HepG2 (cell line): Measurements from ENCODE around the gene VDAC2. TPM values are rescaled to one million over a fixed set of nuclear protein-coding genes. Genes with fewer than 3 reads are reported as not detected.
A peak's percentile ranks its signal among the peaks of the same experiment; 100 is the strongest.

Experiments
- CTCF ChIP-seq: sonication (generic); formaldehyde crosslinking; IDR thresholded peaks from 2 replicates; pipeline ENCODE4 v1.5.0; 2020; ENCODE audit warnings: mild to moderate bottlenecking, missing genetic modification reagents, moderate library complexity
- ETV5 ChIP-seq: IDR thresholded peaks from 2 replicates; pipeline ENCODE4 v1.6.1; 2018; ENCODE audit warnings: missing biosample characterization, missing genetic modification reagents, inconsistent platforms, borderline replicate concordance
- GABPA ChIP-seq, 2 experiments: IDR thresholded peaks; 2 replicates each; pipeline ENCODE4 v1.6.1; 2011 to 2016; ENCODE audit warnings: low read depth in 2 of 2, low read length in 1 of 2, missing biosample characterization in 1 of 2, missing genetic modification characterization in 1 of 2
- GATA4 ChIP-seq: sonication (generic); IDR thresholded peaks from 2 replicates; pipeline ENCODE4 v1.6.1; 2016; ENCODE audit warnings: antibody characterized with exemption, low read depth, borderline replicate concordance
- GATAD2A ChIP-seq: IDR thresholded peaks from 2 replicates; pipeline ENCODE4 v1.6.1; 2016
- HCFC1 ChIP-seq: fragments of 150-350 bp; IDR thresholded peaks from 2 replicates; pipeline ENCODE4 v1.6.1; 2014; ENCODE audit warnings: low read depth, low read length
- HNF1B ChIP-seq: sonication (generic); formaldehyde crosslinking; IDR thresholded peaks from 2 replicates; pipeline ENCODE4 v1.5.1; 2020; ENCODE audit warnings: mild to moderate bottlenecking, moderate library complexity, missing genetic modification reagents
- HNF4A ChIP-seq: sonication (generic); formaldehyde crosslinking; IDR thresholded peaks from 2 replicates; pipeline ENCODE4 v1.4.0; 2020; ENCODE audit warnings: missing genetic modification reagents
- ISL2 ChIP-seq: sonication (generic); formaldehyde crosslinking; IDR thresholded peaks from 2 replicates; pipeline ENCODE4 v1.5.0; 2020; ENCODE audit warnings: missing genetic modification reagents
- MLLT10 ChIP-seq: sonication (generic); formaldehyde crosslinking; IDR thresholded peaks from 2 replicates; pipeline ENCODE4 v1.4.0; 2020; ENCODE audit warnings: missing genetic modification reagents
- POLR2AphosphoS2 ChIP-seq: IDR thresholded peaks from 2 replicates; pipeline ENCODE4 v1.6.1; 2011; ENCODE audit warnings: low read depth, low read length, improper control_type of control experiment
- RAD21 ChIP-seq: fragments of 450-650 bp; formaldehyde crosslinking; IDR thresholded peaks from 2 replicates; pipeline ENCODE4 v1.5.0; 2020; ENCODE audit warnings: mild to moderate bottlenecking
- RAD51 ChIP-seq: fragments of 450-650 bp; IDR thresholded peaks from 2 replicates; pipeline ENCODE4 v1.6.1; 2016; ENCODE audit warnings: borderline replicate concordance
- SMC3 ChIP-seq: IDR thresholded peaks from 2 replicates; pipeline ENCODE4 v1.6.1; 2011; ENCODE audit warnings: low read length, improper control_type of control experiment
- SSRP1 ChIP-seq: IDR thresholded peaks from 2 replicates; pipeline ENCODE4 v1.6.1; 2016; ENCODE audit warnings: control low read depth
- XRCC5 ChIP-seq: fragments of 200-400 bp; formaldehyde crosslinking; optimal IDR thresholded peaks from 2 replicates; pipeline ENCODE3; 2017; ENCODE audit warnings: mild to moderate bottlenecking, low read length
- YEATS4 ChIP-seq: sonication (generic); formaldehyde crosslinking; IDR thresholded peaks from 2 replicates; pipeline ENCODE4 v1.4.0; 2020; ENCODE audit warnings: missing genetic modification reagents, borderline replicate concordance
- ZNF576 ChIP-seq: sonication (generic); formaldehyde crosslinking; IDR thresholded peaks from 2 replicates; pipeline ENCODE4 v1.4.0; 2020; ENCODE audit warnings: mild to moderate bottlenecking, missing genetic modification reagents
- polyA plus RNA-seq, 8 experiments: library from polyadenylated mRNA; depleted of rRNA in 3 of 8; stranded (reverse) in 7 of 8; unstranded in 1 of 8; fragments of >200 nt; fragmentation: Illumina TruSeq in 4 of 8; extraction: Trizol in 4 of 8; gene quantifications; 2 replicates each; pipeline versions ENCODE4 v1.2.1 to v1.2.3, GENCODE V29; 2011 to 2016; ENCODE audit warnings: low read depth in 4 of 8, missing spikeins in 1 of 8, mixed read lengths in 1 of 8; ENCODE audit not compliant: insufficient read depth in 1 of 8
- total RNA-seq, 5 experiments: library from RNA; depleted of rRNA; stranded (reverse); fragments of >200 nt; fragmentation: Illumina TruSeq; extraction: Trizol; gene quantifications; 2 replicates each; pipeline ENCODE4 v1.2.3, GENCODE V29; 2016; ENCODE audit warnings: low read depth in 1 of 5

VDAC2 gene
- total and polyA plus RNA-seq, 2 of the 13 experiments (the other 11 are each of a cell fraction or from before 2014, with no cell fraction given) = 67.9 to 222 TPM

- TF ChIP-seq GATA4 (no peak), RAD51 (no peak), POLR2AphosphoS2 (no peak), ETV5 (CRISPR knock-in tag) (0 out of 2 replicates have a peak, but pooled peaks have one; percentile 9), XRCC5 (peak; percentile 17), GATAD2A (CRISPR knock-in tag) (peak; percentile 39; the same call in 1 of the 2 replicates), SMC3 (peak; percentile 86), MLLT10 (no peak), ISL2 (0 out of 2 replicates have a peak, but pooled peaks have one; percentile 25), HNF1B (CRISPR knock-in tag) (0 out of 2 replicates have a peak, but pooled peaks have one; percentile 23), HCFC1 (no peak), SSRP1 (CRISPR knock-in tag) (no peak), CTCF (CRISPR knock-in tag) (peak; percentile 78), RAD21 (CRISPR knock-in tag) (peak; percentile 79), HNF4A (CRISPR knock-in tag) (no peak), GABPA (IDR thresholded peaks at IDR 0.05; ENCODE audit: low read depth, low read length) (no peak), GABPA (CRISPR knock-in tag; IDR thresholded peaks at IDR 0.05; ENCODE audit: low read depth) (0 out of 2 replicates have a peak, but pooled peaks have one; percentile 20), YEATS4 (CRISPR knock-in tag) (no peak), ZNF576 (no peak)
Measured at GRCh38 chr10:75187961-75188426, 22.6 kb upstream of the VDAC2 start (continued).
